NCI-H526 (cell line): ENCODE results near the gene VTI1A.

Experiments
- DNase-seq, 2 experiments: peaks; one replicate each; lab custom pipeline; 2025; lab: John Stamatoyannopoulos, UW

The VTI1A gene

GRCh38 chr10:112639298-112639697, 192.3 kb downstream of the VTI1A start:
- DNase-seq: no peak

- peak in 1 of 2 experiments; percentile 4 for DNase-seq
Observed at GRCh38 chr10:112640638-112641037, 193.6 kb downstream of the VTI1A start.

- no peak for DNase-seq
Observed at GRCh38 chr10:112643600-112644264, 196.7 kb downstream of the VTI1A start.

GRCh38 chr10:112644265-112644645, 197.2 kb downstream of the VTI1A start:
- no peak for DNase-seq

GRCh38 chr10:112649006-112649821, 202.2 kb downstream of the VTI1A start:
- no peak for DNase-seq

- DNase-seq: no peak
Observed at GRCh38 chr10:112649822-112650152, 202.8 kb downstream of the VTI1A start.

GRCh38 chr10:112650588-112651030, 203.6 kb downstream of the VTI1A start:
- no peak for DNase-seq

- DNase-seq: no peak
Observed at GRCh38 chr10:112653215-112653614, 206.2 kb downstream of the VTI1A start.

- DNase-seq: no peak
Observed at GRCh38 chr10:112653851-112654250, 206.8 kb downstream of the VTI1A start.

- DNase-seq: no peak
Observed at GRCh38 chr10:112654794-112655193, 207.8 kb downstream of the VTI1A start.

GRCh38 chr10:112655722-112656121, 208.7 kb downstream of the VTI1A start:
- no peak for DNase-seq

GRCh38 chr10:112658465-112658864, 211.4 kb downstream of the VTI1A start:
- no peak for DNase-seq

GRCh38 chr10:112658900-112659638, 212.1 kb downstream of the VTI1A start:
- DNase-seq: peak; percentile 3 to 11

GRCh38 chr10:112663234-112664125, 216.5 kb downstream of the VTI1A start:
- DNase-seq: no peak

- DNase-seq: no peak
Observed at GRCh38 chr10:112666094-112666493, 219.1 kb downstream of the VTI1A start.

- DNase-seq: no peak
Observed at GRCh38 chr10:112669989-112670388, 223.0 kb downstream of the VTI1A start.

- no peak for DNase-seq
Observed at GRCh38 chr10:112671743-112672142, 224.7 kb downstream of the VTI1A start.

GRCh38 chr10:112672706-112673105, 225.7 kb downstream of the VTI1A start:
- DNase-seq: no peak

- no peak for DNase-seq
Observed at GRCh38 chr10:112675560-112676083, 228.6 kb downstream of the VTI1A start.

GRCh38 chr10:112677689-112678088, 230.7 kb downstream of the VTI1A start:
- no peak for DNase-seq

- no peak for DNase-seq
Observed at GRCh38 chr10:112678581-112678980, 231.6 kb downstream of the VTI1A start.

- DNase-seq: no peak
Observed at GRCh38 chr10:112678987-112679386, 232.0 kb downstream of the VTI1A start.
